Transverse colon (tissue), 4 donors: Measurements from ENCODE around the gene TMEM123. TPM values are rescaled to one million over a fixed set of nuclear protein-coding genes. Genes with fewer than 3 reads are reported as not detected.

Source experiments
- DNase-seq: peaks from one replicate; pipeline ENCODE4 v3.0.0-alpha.2; 2019
- H3K27ac ChIP-seq, 4 donors: fragments of 200-600 bp; sonication (generic); 2 replicates each; pipeline ENCODE4 v1.5.1; 2016 to 2018; ENCODE audit warnings: inconsistent platforms in 4 of 4
- H3K27me3 ChIP-seq: fragments of 200-600 bp; sonication (generic); 2 replicates; pipeline ENCODE4 v1.5.1; 2017; ENCODE audit warnings: inconsistent platforms
- H3K36me3 ChIP-seq, 4 donors: fragments of 200-600 bp; sonication (generic); 2 replicates each; pipeline ENCODE4 v1.5.1; 2017 to 2019; ENCODE audit warnings: inconsistent platforms in 4 of 4
- H3K4me1 ChIP-seq, 4 donors: fragments of 200-600 bp; sonication (generic); 2 replicates each; pipeline ENCODE4 v1.5.1; 2017 to 2020; ENCODE audit warnings: inconsistent platforms in 4 of 4
- H3K4me3 ChIP-seq, 4 donors: fragments of 200-600 bp; sonication (generic); 1 replicate in 1 of 4; 2 replicates in 3 of 4; pipeline versions ENCODE4 v1.5.1 to v1.6.1; 2017 to 2019; ENCODE audit warnings: inconsistent platforms in 4 of 4
- H3K9me3 ChIP-seq, 2 donors: fragments of 200-600 bp; sonication (generic); 2 replicates each; pipeline ENCODE4 v1.5.1; 2017 to 2019; ENCODE audit warnings: inconsistent platforms in 2 of 2
- CTCF ChIP-seq, 5 experiments: fragments of 200-600 bp in 3 of 5; fragments of 450-650 bp in 2 of 5; sonication (generic) in 3 of 5; IDR thresholded peaks; 1 replicate in 2 of 5; 2 replicates in 3 of 5; pipeline ENCODE4 v1.5.1; 2016 to 2017; ENCODE audit warnings: antibody characterized with exemption in 5 of 5, inconsistent platforms in 3 of 5, mild to moderate bottlenecking in 2 of 5, moderate library complexity in 1 of 5
- EP300 ChIP-seq: sonication (generic); formaldehyde crosslinking; IDR thresholded peaks from one replicate; pipeline ENCODE4 v1.6.1; 2017; ENCODE audit warnings: antibody characterized with exemption, low read depth
- POLR2A ChIP-seq: fragments of 450-650 bp; IDR thresholded peaks from one replicate; pipeline ENCODE4 v1.6.1; 2016; ENCODE audit warnings: antibody characterized with exemption, mild to moderate bottlenecking, moderate library complexity
- POLR2AphosphoS5 ChIP-seq, 3 donors: sonication (generic); formaldehyde crosslinking; IDR thresholded peaks; one replicate each; pipeline ENCODE4 v1.6.1; 2016; ENCODE audit warnings: antibody characterized with exemption in 3 of 3
- WGBS, 2 donors: methylation state at CpG; one replicate each; pipeline ENCODE4 v1.1.5; 2018; ENCODE audit warnings: low coverage in 1 of 2; 5-methylcytosine and 5-hydroxymethylcytosine counted together
- in situ Hi-C, 4 donors: fragments of 200-750 bp; cut with MboI; loops; one replicate each; pipeline versions ENCODE4 v1.15.0 to v1.15.1; 2017; ENCODE audit warnings: low sequenced_read_pairs in 3 of 4, low pct_ligation_motif_present in 1 of 4, low pct_unique_long_range_greater_than_20kb in 1 of 4
- intact Hi-C: fragments of 100-400 bp; cut with DNase I; formaldehyde crosslinking; loops from one replicate; pipeline ENCODE4 v1.15.1; 2023; ENCODE audit warnings: low total_unique reads
- total RNA-seq, 4 donors: library from RNA; depleted of rRNA; stranded (reverse); fragments of >200 nt; gene quantifications; one replicate each; pipeline ENCODE4 v1.1.0, GENCODE V29; 2016

Gene TMEM123
- total RNA-seq, 4 donors from 2014 or later, result 55.4 to 137 (median 104) TPM

- no peaks in the 10 kb centered on the region for H3K9me3 ChIP-seq
- peak; percentile 97 for DNase-seq
- peak; percentile 89 for TF ChIP-seq POLR2A
- peak; percentile 71 to 95 (median 79) for TF ChIP-seq CTCF (IDR thresholded peaks at IDR 0.05)
- TF ChIP-seq EP300, result no peak
- TF ChIP-seq POLR2AphosphoS5 (IDR thresholded peaks at IDR 0.05), result peak; percentile 91 to 96 (median 95)
- 0% methylated on average over 40 of the region's 77 CpGs; no CpG with 5 or more reads in 1 of the 2 donors for WGBS, 2 donors
- peaks cover 5 to 32% (median 20%) of the 10 kb centered on the region in 4 donors for H3K4me1 ChIP-seq
- intact Hi-C loops, result no loop called here
- in situ Hi-C loops, result loop anchor here in 2 of 4 donors (10.0 to 25.0 kb wide), 2 partner anchors 62 to 315 kb away; no protein-coding TSS in a partner anchor
- H3K4me3 ChIP-seq, result peak within 1 kb of the TSS; percentile 68 to 93 (median 74)
- H3K27me3 ChIP-seq, result no peaks in the 10 kb centered on the region
- peaks cover 0 to 10% (median 4%) of the 10 kb centered on the region in 4 donors for H3K36me3 ChIP-seq
- H3K27ac ChIP-seq, result peak within 1 kb of the TSS; percentile 98 to 100 (median 99)
These were observed 105.7 kb downstream of the TMEM123 start, which contains the start of gene BIRC2 for GRCh38 chr11:102346748-102347461. Gene BIRC2, plus strand, starts transcription at chr11:102347214. Its CDS starts 2,641 bp downstream, at chr11:102349855.

GRCh38 chr11:102346456-102346747 is 106.2 kb downstream of the TMEM123 start:
- 0 to 2% methylated on average over 5 of the region's 5 CpGs for WGBS, 2 donors
- H3K36me3 ChIP-seq, result peaks cover 0 to 10% (median 4%) of the 10 kb centered on the region in 4 donors
- peaks cover 5 to 37% (median 20%) of the 10 kb centered on the region in 4 donors for H3K4me1 ChIP-seq
- peak overlapping the region; percentile 98 to 100 (median 99) for H3K27ac ChIP-seq
- in situ Hi-C loops, result loop anchor here in 2 of 4 donors (10.0 to 25.0 kb wide), 2 partner anchors 62 to 316 kb away; no protein-coding TSS in a partner anchor
- DNase-seq, result no peak
- TF ChIP-seq POLR2A (no peak), CTCF (IDR thresholded peaks at IDR 0.05) (no peak), EP300 (no peak), POLR2AphosphoS5 (IDR thresholded peaks at IDR 0.05) (no peak)
- no peaks in the 10 kb centered on the region for H3K9me3 ChIP-seq
- no peaks in the 10 kb centered on the region for H3K27me3 ChIP-seq
- intact Hi-C loops, result no loop called here
- peak overlapping the region; percentile 68 to 93 (median 74) for H3K4me3 ChIP-seq

Other genes with a start within 250 kb of the TMEM123 start
- gene BIRC3, start 135.3 kb downstream of the TMEM123 start, total RNA-seq, result 10 to 100 TPM in 3 of 4 donors, 1 to 10 TPM in 1; 2.2 to 57.8 (median 53.0) TPM
- 10 to 100 TPM; 66.5 to 95.9 (median 73.2) TPM for gene BIRC2, start 105.6 kb downstream of the TMEM123 start, total RNA-seq
- gene MMP7, start 78.0 kb upstream of the TMEM123 start, total RNA-seq, result not detected
- gene MMP20, start 172.6 kb upstream of the TMEM123 start, total RNA-seq, result not detected